ENCODE measurements around the gene CPZ. TPM values are rescaled to one million over a fixed set of nuclear protein-coding genes. Genes with fewer than 3 reads are reported as not detected.

CPZ gene
- total RNA-seq, 2 experiments from 2014 or later, result not detected

GRCh38 chr4:8547912-8548730 lies 44.4 kb upstream of the CPZ start:
- Mint-ChIP-seq H3K9me3 (no peaks in the 10 kb centered on the region), H3K27me3 (no peaks in the 10 kb centered on the region), H3K27ac (no peak overlapping the region), H3K4me1 (ENCODE audit: low read depth) (no peaks in the 10 kb centered on the region), H3K4me3 (no peak overlapping the region), H3K36me3 (ENCODE audit: low read depth) (no peaks in the 10 kb centered on the region)
- POLR2A ChIA-PET, result no interaction called here
- CTCF ChIA-PET, result interaction anchor here (0.9 to 1.5 kb wide), 3 partner anchors 12 to 80 kb away, joined by 3 to 7 read pairs (median 4); no protein-coding TSS in a partner anchor
- intact Hi-C loops (cut with micrococcal nuclease), result no loop called here
- ATAC-seq (no peak), DNase-seq (no peak)
- TF ChIP-seq, protein P1, sequence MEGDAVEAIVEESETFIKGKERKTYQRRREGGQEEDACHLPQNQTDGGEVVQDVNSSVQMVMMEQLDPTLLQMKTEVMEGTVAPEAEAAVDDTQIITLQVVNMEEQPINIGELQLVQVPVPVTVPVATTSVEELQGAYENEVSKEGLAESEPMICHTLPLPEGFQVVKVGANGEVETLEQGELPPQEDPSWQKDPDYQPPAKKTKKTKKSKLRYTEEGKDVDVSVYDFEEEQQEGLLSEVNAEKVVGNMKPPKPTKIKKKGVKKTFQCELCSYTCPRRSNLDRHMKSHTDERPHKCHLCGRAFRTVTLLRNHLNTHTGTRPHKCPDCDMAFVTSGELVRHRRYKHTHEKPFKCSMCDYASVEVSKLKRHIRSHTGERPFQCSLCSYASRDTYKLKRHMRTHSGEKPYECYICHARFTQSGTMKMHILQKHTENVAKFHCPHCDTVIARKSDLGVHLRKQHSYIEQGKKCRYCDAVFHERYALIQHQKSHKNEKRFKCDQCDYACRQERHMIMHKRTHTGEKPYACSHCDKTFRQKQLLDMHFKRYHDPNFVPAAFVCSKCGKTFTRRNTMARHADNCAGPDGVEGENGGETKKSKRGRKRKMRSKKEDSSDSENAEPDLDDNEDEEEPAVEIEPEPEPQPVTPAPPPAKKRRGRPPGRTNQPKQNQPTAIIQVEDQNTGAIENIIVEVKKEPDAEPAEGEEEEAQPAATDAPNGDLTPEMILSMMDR (IDR thresholded peaks at IDR 0.05), result no peak

DNA sequence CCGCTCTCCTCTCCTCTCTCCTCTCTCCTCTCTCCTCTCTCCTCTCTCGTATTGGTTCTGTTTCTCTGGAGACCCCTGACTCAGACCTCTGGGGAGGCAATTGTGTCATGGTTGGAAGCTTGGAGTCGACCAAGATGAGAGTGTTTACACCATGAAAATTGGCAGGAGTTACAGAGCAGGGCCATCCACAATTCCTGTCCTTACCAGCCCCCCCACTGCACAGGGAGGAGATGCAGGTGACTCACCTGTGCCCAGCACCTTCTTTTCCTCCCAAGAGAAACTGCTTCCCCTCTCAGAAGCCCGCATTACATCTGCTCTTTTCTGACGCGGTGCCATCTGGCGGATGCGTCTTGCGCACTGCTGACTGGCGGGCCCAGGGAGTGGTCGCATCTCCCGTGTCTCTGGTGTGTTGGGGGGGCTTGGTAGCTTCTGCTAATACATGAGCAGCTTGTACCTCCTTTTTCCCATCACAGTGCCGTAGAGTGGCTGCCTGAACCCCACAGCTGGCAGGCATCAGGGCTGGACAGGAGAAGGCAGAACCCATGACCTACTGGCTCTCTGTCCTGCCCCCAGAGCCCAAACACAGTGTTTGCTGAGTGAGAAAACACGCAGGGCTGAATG lies 43.7 kb upstream of the CPZ start:
- DNase-seq, result no peak
- ATAC-seq, result no peak
- H3K9me3 Mint-ChIP-seq, result no peaks in the 10 kb centered on the region
- no peaks in the 10 kb centered on the region for H3K4me1 Mint-ChIP-seq (ENCODE audit: low read depth)
- POLR2A ChIA-PET, result no interaction called here
- no peaks in the 10 kb centered on the region for H3K36me3 Mint-ChIP-seq (ENCODE audit: low read depth)
- CTCF ChIA-PET, result no interaction called here
- no peak overlapping the region for H3K27ac Mint-ChIP-seq
- TF ChIP-seq, protein P1 (IDR thresholded peaks at IDR 0.05), result no peak
- no peaks in the 10 kb centered on the region for H3K27me3 Mint-ChIP-seq
- no peak overlapping the region for H3K4me3 Mint-ChIP-seq
- intact Hi-C loops (cut with micrococcal nuclease), result no loop called here

DNA sequence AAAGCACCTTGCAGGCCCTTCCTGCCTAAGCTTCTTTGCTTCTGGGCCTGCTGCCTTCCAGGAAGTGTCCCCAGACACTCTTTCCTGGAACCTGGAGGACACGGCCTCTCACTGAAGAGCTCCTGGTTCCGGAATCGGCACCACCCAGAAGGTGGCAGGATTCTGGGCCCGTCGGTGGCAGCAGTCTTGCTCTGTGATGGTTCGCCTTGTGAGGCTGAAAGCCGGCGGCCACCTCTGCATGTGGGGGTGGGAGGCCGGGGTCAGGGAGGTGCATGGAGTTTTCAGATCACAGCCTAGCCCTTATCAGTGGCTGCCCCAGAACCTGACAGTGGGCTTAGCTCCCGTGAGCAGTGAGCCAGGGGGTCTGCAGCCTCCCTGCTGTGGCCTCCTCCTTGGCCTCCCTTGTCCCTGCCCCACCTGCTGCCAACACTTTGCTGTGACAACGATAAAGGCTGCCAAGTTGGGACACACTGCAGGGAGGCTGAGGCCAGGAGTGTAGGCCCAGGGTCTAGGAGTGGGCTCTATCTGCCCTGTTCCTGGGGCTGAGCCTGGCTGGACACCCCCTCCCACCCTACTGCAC lies 43.1 kb upstream of the CPZ start:
- no peaks in the 10 kb centered on the region for H3K27me3 Mint-ChIP-seq
- H3K4me3 Mint-ChIP-seq, result no peak overlapping the region
- H3K9me3 Mint-ChIP-seq, result no peaks in the 10 kb centered on the region
- no peaks in the 10 kb centered on the region for H3K36me3 Mint-ChIP-seq (ENCODE audit: low read depth)
- DNase-seq (no peak), ATAC-seq (no peak)
- CTCF ChIA-PET, result no interaction called here
- POLR2A ChIA-PET, result no interaction called here
- intact Hi-C loops (cut with micrococcal nuclease), result no loop called here
- no peaks in the 10 kb centered on the region for H3K4me1 Mint-ChIP-seq (ENCODE audit: low read depth)
- H3K27ac Mint-ChIP-seq, result no peak overlapping the region
- TF ChIP-seq, protein P1 (IDR thresholded peaks at IDR 0.05), result no peak

DNA sequence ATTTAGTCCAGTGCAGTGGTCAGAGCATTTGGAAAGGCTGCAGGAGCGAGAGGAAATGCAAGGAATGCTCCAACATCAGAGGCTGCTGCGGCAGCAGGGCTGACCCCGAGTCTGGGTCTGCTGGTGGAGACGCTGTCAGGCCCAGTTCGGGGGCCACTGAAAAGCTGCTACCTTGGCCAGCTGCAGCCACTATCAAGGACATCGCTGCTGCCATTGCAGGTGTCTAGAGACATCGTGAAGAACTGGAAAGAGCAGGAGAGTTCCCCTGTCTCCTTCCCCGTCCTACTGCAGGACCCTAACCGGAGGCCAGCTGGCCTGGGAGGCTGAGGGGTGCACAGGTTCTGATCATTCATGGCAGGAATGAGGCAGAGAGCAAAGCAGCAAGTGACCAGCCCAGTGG lies 41.9 kb upstream of the CPZ start:
- POLR2A ChIA-PET, result no interaction called here
- no peak for DNase-seq
- Mint-ChIP-seq H3K36me3 (ENCODE audit: low read depth) (no peaks in the 10 kb centered on the region), H3K4me3 (no peak overlapping the region), H3K9me3 (no peaks in the 10 kb centered on the region), H3K4me1 (ENCODE audit: low read depth) (no peaks in the 10 kb centered on the region), H3K27me3 (no peaks in the 10 kb centered on the region), H3K27ac (no peak overlapping the region)
- CTCF ChIA-PET, result no interaction called here
- TF ChIP-seq, protein P1 (IDR thresholded peaks at IDR 0.05), result no peak
- ATAC-seq, result no peak
- intact Hi-C loops (cut with micrococcal nuclease), result no loop called here

GRCh38 chr4:8552024-8552423 lies 40.5 kb upstream of the CPZ start:
- TF ChIP-seq, protein P1 (IDR thresholded peaks at IDR 0.05), result no peak
- no peaks in the 10 kb centered on the region for H3K9me3 Mint-ChIP-seq
- no peak for ATAC-seq
- H3K27me3 Mint-ChIP-seq, result no peaks in the 10 kb centered on the region
- no peaks in the 10 kb centered on the region for H3K36me3 Mint-ChIP-seq (ENCODE audit: low read depth)
- ChIA-PET CTCF (interaction anchor here (2.0 kb wide), 1 partner anchor 83 kb away, joined by 4 read pairs; no protein-coding TSS in a partner anchor), POLR2A (no interaction called here)
- intact Hi-C loops (cut with micrococcal nuclease), result no loop called here
- DNase-seq, result no peak
- H3K27ac Mint-ChIP-seq, result no peak overlapping the region
- H3K4me3 Mint-ChIP-seq, result no peak overlapping the region
- H3K4me1 Mint-ChIP-seq (ENCODE audit: low read depth), result no peaks in the 10 kb centered on the region

Measured in activated CD8-positive, alpha-beta T cell treated with anti-CD3 and anti-CD28 coated beads for 36 hours (primary cell).